Measurements from ENCODE around the gene RASGEF1C.

Gene RASGEF1C

GRCh38 chr5:180112181-180112861, 96.7 kb downstream of the RASGEF1C start:
- TF ChIP-seq TAF1 (IDR thresholded peaks at IDR 0.05; ENCODE audit: borderline replicate concordance, insufficient read depth, low read length) (no peak), REST (IDR thresholded peaks at IDR 0.05; ENCODE audit: insufficient read depth in 1 of 2, low read depth in 2 of 2, low read length in 2 of 2) (no peak), POLR2AphosphoS5 (IDR thresholded peaks at IDR 0.05; ENCODE audit: low read depth, low read length) (no peak), FOXP2 (optimal IDR thresholded peaks at IDR 0.05; ENCODE audit: borderline replicate concordance, extremely low read depth, extremely low read length, insufficient read depth) (no peak), SIN3A (IDR thresholded peaks at IDR 0.05; ENCODE audit: borderline replicate concordance, insufficient read depth, low read length) (no peak)

DNA sequence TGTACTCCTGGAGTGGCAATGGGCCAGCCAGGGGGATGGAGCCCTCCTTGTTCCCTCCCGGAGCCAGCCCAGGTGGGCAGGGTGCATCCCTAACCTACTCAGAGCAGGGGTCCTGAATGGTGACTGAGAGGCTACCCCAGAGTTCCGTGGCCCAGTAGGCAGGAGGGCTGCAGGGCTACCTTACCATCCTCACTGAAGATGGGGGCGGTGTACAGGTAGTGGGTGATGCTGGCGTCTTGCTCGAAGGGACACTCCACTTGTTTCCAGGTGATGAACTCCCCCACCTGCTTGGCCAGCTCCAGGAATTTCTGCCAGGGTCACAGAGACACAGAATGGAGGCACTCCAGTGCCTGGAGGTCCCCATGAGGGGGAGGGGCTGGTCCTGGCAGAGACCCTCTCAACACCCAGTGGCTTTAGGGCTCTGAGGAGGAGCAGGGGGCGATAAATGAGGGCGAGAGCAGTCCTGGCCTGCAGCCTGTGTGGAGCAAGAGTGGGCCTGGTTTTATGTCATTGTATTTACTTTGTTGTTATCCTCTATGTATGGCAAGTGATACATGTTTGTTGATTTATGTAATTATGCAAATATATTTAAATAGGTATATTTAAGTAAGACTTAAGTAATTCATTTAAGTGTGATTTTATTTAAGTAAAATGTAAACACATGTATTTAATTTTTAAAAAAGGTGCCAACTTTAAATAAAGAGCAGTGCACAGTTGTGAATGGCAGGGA, 97.6 kb downstream of the RASGEF1C start:
- TF ChIP-seq REST (IDR thresholded peaks at IDR 0.05; ENCODE audit: insufficient read depth in 1 of 2, low read depth in 2 of 2, low read length in 2 of 2) (no peak), FOXP2 (optimal IDR thresholded peaks at IDR 0.05; ENCODE audit: borderline replicate concordance, extremely low read depth, extremely low read length, insufficient read depth) (no peak), POLR2AphosphoS5 (IDR thresholded peaks at IDR 0.05; ENCODE audit: low read depth, low read length) (no peak), SIN3A (IDR thresholded peaks at IDR 0.05; ENCODE audit: borderline replicate concordance, insufficient read depth, low read length) (no peak), TAF1 (IDR thresholded peaks at IDR 0.05; ENCODE audit: borderline replicate concordance, insufficient read depth, low read length) (no peak)

DNA sequence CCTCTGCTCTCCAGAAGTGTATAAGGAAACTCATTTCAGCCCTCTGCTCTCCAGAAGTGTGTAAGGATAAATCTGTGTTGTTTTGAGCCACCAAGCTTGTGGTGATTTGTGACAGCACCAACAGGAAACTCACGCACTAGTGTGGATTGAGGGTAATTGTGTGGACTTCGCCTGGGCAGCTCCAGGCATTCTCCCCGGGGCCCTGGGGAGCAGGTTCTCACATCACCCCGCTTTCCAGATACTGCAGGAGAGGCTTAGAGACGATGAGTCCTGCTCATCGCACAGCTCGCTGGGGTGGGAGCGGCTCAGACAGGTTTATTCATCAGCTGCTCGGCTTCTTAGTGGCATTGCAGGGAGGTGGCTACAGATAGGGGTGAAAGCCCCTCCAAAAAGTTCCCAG, 99.1 kb downstream of the RASGEF1C start:
- TF ChIP-seq REST (IDR thresholded peaks at IDR 0.05; ENCODE audit: insufficient read depth in 1 of 2, low read depth in 2 of 2, low read length in 2 of 2) (no peak), FOXP2 (optimal IDR thresholded peaks at IDR 0.05; ENCODE audit: borderline replicate concordance, extremely low read depth, extremely low read length, insufficient read depth) (no peak), POLR2AphosphoS5 (IDR thresholded peaks at IDR 0.05; ENCODE audit: low read depth, low read length) (no peak), TAF1 (IDR thresholded peaks at IDR 0.05; ENCODE audit: borderline replicate concordance, insufficient read depth, low read length) (no peak), SIN3A (IDR thresholded peaks at IDR 0.05; ENCODE audit: borderline replicate concordance, insufficient read depth, low read length) (no peak)

DNA sequence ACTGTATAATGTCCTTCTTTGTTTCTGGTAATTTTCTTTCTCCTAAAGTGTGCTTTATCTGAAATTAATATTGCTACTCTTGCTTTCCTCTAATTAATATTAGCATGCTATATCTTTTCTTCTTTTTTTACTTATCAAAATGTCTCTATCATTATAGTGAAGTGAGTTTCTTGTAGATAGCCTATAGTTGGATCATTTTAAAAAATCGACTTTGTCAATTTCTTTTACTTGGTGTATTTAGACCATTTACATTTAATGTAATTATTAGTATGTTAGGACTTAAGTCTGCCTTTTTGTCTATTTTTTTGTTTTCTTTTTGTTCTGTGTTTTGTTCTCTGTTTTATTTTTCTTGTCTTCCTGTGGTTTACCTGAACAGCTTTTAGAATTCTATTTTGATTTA, 102.0 kb downstream of the RASGEF1C start:
- TF ChIP-seq FOXP2 (optimal IDR thresholded peaks at IDR 0.05; ENCODE audit: borderline replicate concordance, extremely low read depth, extremely low read length, insufficient read depth) (no peak), REST (IDR thresholded peaks at IDR 0.05; ENCODE audit: insufficient read depth in 1 of 2, low read depth in 2 of 2, low read length in 2 of 2) (no peak), TAF1 (IDR thresholded peaks at IDR 0.05; ENCODE audit: borderline replicate concordance, insufficient read depth, low read length) (no peak), SIN3A (IDR thresholded peaks at IDR 0.05; ENCODE audit: borderline replicate concordance, insufficient read depth, low read length) (no peak), POLR2AphosphoS5 (IDR thresholded peaks at IDR 0.05; ENCODE audit: low read depth, low read length) (no peak)

Data from PFSK-1 (cell line).